T-helper 1 cell treated with Interleukin-12 subunit alpha and Interleukin-12 subunit beta and Interleukin-4 antibody, amounts not matched to agents 30 μg/mL and 1 μg/mL, for 36 hours (primary cell): ENCODE measurements around the gene B3GNT8.
"Not testable (repeated sequence)": the region's sequence is repeated elsewhere in the genome, so short reads cannot be mapped to it uniquely, and the experiment has no call there.

Experiments used
- H3K27ac Mint-ChIP-seq: one replicate; pipeline ENCODE4 v1.8.0; 2021; ENCODE audit warnings: mild to moderate bottlenecking, mixed read lengths
- H3K27me3 Mint-ChIP-seq: one replicate; pipeline ENCODE4 v1.8.0; 2021; ENCODE audit warnings: low read depth, mixed read lengths
- H3K36me3 Mint-ChIP-seq: one replicate; pipeline ENCODE4 v1.8.0; 2021; ENCODE audit warnings: low read depth, mixed read lengths
- H3K4me1 Mint-ChIP-seq: one replicate; pipeline ENCODE4 v1.8.0; 2021; ENCODE audit warnings: low read depth, mixed read lengths
- H3K4me3 Mint-ChIP-seq: one replicate; pipeline ENCODE4 v1.8.0; 2021; ENCODE audit warnings: mild to moderate bottlenecking, moderate library complexity, mixed read lengths
- H3K9me3 Mint-ChIP-seq: one replicate; pipeline ENCODE4 v1.8.0; 2021; ENCODE audit warnings: mixed read lengths

B3GNT8 gene, protein sequence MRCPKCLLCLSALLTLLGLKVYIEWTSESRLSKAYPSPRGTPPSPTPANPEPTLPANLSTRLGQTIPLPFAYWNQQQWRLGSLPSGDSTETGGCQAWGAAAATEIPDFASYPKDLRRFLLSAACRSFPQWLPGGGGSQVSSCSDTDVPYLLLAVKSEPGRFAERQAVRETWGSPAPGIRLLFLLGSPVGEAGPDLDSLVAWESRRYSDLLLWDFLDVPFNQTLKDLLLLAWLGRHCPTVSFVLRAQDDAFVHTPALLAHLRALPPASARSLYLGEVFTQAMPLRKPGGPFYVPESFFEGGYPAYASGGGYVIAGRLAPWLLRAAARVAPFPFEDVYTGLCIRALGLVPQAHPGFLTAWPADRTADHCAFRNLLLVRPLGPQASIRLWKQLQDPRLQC

DNA sequence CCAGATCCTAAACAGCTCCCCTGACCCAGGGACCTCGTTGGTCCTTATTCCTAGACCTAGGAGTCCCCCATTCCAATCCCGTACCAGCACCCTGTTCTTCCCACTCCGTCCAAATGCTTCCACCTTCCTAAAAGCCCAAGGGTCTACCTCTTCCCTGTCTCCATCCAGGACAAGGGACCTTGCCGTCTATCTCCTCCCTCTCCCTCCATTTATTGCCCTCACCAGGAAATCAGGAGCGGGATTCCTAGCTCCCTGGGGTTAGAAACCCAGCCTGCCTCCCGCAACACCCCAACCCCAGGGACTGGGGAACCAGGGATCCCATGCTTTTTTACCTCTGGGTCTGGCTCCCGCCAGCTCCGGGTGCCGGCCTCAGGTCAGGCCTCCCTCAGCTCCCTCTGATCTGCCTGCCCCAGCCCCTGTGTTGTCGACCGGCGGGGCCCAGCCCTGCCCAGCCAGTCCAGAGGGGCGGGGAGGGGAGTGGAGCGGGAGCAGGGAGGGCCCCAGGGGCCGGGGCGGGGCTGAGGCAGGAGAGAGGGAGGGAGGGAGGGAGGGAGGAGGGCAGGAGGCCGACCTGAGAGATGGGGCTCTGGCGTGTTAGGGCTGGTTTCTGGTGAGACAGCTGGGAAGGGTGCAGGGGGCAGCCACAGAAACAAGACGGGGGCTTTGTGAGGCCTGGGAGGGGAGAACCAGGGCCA is at the start of gene B3GNT8:
B3GNT8 (minus strand) TSS at position 423 of the 695 bp plus-strand sequence. CDS start 596 bp downstream, outside the sequence.
- Mint-ChIP-seq H3K9me3 (no peaks in the 10 kb centered on the region), H3K27ac (peak within 1 kb of the TSS; percentile 91), H3K4me1 (peaks cover 13% of the 10 kb centered on the region), H3K4me3 (peak within 1 kb of the TSS; percentile 88), H3K36me3 (peaks cover 8% of the 10 kb centered on the region), H3K27me3 (no peaks in the 10 kb centered on the region)

DNA sequence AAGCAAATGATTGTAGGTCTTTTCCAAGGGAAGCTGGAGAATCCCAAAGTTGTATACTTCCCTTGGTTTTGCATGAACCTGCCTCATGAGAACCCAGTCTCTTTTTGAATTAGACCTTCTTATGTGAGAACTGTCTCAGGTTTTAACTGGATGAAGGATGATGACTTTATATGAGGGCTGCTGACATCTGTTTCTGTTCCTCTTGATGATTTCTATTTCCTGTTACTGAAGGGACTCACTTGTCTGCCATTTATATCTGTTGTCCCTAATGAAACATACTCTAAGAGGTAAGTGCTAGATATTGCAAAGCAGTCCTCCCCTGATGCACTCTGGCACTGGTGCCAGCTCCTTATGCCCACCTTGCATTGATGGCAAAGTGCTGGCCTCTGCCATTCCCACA is 49.4 kb upstream of the B3GNT8 start:
- H3K36me3 Mint-ChIP-seq: no peaks in the 10 kb centered on the region
- H3K4me1 Mint-ChIP-seq: no peaks in the 10 kb centered on the region
- no peak overlapping the region for H3K4me3 Mint-ChIP-seq
- H3K27ac Mint-ChIP-seq: no peak overlapping the region
- no peaks in the 10 kb centered on the region for H3K9me3 Mint-ChIP-seq
- peaks cover 26% of the 10 kb centered on the region for H3K27me3 Mint-ChIP-seq

DNA sequence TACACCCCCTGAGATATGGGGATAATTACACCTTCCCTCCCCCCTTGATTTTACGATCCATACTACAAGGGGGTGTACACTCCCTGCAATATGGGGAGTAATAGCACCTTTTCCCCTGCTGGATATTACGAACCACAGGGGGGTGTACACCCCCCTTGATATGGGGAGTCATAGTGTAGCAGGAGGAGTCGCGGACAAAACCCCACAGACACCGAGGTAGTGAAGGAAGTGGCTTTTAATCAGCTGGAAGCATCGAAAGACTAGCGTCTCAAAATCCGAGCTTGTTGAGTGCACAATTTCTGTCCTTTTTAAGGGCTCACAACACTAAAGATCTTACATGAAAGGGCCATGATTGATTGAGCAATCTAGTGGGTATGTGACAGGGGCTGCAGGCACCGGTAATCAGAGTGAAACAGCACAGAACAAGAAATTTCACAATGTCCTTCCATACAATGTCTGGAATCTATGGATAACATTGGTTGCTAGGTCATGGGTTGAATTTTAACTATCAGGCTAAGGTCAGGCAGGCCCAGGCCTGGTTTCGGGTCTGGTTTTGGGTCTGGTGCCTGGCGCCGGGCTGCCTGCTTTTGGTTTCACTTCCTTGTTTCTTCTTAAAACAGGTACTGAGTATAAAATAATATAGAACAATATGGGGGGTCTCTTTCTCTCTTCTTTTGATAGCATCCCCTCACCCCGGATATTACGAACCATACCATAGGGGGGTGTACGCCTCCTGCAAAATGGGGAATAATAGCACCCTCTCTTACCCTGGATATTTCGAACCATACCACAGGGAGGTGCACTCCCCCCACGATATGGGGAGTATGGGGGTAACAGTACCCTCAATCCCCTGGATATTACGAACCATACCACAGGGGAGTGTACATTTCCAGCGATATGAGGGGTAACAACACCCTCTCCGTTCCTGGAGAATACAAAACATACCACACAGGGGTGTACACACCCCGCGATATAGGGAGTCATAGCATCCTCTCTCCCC is 36.4 kb upstream of the B3GNT8 start:
- Mint-ChIP-seq H3K27ac (peak overlapping the region; percentile 83), H3K4me1 (peaks cover 17% of the 10 kb centered on the region), H3K27me3 (peaks cover 38% of the 10 kb centered on the region), H3K4me3 (peak overlapping the region; percentile 19)
- H3K36me3 Mint-ChIP-seq, H3K9me3 Mint-ChIP-seq: not testable (repeated sequence)

DNA sequence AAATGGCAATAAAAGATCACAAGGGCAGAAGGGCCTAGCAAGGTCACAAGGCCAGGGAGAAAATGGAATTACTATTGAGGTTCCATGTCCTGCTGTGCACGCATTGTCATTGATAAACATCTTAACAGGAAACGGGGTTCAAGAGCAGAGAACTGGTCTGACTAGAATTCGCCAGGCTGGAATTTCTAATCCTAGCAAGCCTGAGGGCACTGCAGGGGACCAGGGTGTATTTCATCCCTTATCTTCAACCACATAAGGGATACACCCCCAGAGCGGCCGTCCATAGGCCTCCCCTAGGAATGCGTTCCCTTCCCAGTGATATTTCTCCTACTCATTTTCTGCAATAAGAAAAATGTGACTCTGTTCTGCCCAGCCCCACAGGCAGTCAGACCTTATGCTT is 35.3 kb upstream of the B3GNT8 start:
- no peaks in the 10 kb centered on the region for H3K9me3 Mint-ChIP-seq
- no peak overlapping the region for H3K27ac Mint-ChIP-seq
- H3K4me3 Mint-ChIP-seq: no peak overlapping the region
- H3K36me3 Mint-ChIP-seq: no peaks in the 10 kb centered on the region
- peaks cover 28% of the 10 kb centered on the region for H3K4me1 Mint-ChIP-seq
- peaks cover 34% of the 10 kb centered on the region for H3K27me3 Mint-ChIP-seq

DNA sequence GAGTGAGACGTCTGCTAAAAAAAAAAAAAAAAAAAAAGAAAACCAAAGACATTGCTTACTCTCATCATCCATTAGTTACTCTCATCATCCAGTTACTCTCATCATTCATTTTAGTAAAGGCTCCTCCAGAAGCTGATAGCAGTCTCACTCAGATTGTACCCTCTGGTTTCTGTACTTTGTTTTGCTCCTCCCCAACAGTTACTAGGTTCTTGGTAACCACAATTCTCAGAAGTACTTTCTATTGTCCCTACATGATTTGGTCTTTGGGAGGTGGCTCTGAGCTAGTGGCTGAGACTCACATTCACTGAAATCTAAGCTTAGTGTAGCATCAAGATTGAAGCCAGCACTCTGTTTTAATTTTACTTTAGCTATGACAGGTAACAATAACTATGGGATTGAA is 30.1 kb upstream of the B3GNT8 start:
- no peak overlapping the region for H3K4me3 Mint-ChIP-seq
- H3K36me3 Mint-ChIP-seq: no peaks in the 10 kb centered on the region
- peaks cover 13% of the 10 kb centered on the region for H3K27me3 Mint-ChIP-seq
- H3K4me1 Mint-ChIP-seq: peaks cover 31% of the 10 kb centered on the region
- no peaks in the 10 kb centered on the region for H3K9me3 Mint-ChIP-seq
- peak overlapping the region; percentile 18 for H3K27ac Mint-ChIP-seq

DNA sequence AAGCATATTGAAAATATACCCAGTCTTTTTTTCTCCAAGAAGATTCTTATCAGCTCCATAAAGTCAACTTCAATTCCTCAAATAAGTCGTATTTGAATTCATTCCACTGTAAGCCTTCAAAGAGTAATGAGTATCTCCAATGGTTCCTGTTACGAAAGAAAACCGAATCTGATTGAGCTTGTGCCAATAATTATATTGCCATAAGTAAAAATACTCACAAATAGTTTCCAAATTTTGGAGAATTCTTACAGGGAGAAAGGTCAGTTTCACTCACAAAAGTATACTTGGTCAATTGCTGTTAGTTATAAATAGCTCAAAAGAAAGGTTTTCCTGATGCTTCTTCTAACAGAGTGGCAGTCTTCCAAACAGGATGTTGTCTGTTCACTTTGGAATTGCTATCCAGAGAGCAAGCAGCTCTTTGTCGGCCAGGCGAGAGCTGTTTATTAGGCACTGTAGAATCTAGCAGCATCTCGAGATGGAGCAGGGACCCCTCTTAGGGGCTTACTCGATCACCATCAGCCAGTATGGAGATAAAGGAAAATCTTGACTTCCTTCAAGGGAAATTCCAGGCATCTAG is 29.3 kb upstream of the B3GNT8 start:
- Mint-ChIP-seq H3K4me1 (peaks cover 31% of the 10 kb centered on the region), H3K27ac (peak overlapping the region; percentile 36), H3K36me3 (no peaks in the 10 kb centered on the region), H3K4me3 (no peak overlapping the region), H3K9me3 (no peaks in the 10 kb centered on the region), H3K27me3 (peaks cover 13% of the 10 kb centered on the region)

DNA sequence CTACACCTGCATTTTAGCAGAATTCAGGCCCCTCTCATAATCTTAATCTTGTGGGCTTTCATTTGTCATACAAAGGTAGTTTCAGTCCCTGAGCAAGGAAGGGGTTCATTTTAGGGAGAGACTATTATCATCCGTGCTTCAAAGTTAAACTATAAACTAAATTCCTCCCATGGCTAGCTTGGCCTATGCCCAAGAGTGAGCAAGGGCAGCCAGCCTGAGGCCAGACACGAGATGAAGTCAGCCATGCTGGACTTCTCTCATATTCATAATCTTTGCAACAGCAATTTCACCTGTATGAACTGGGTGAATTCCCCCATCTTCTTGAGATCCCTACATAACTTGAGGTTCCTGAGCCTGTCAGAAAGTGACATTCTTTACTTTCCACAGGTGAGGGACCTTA is 28.8 kb upstream of the B3GNT8 start:
- H3K4me3 Mint-ChIP-seq: no peak overlapping the region
- H3K27ac Mint-ChIP-seq: no peak overlapping the region
- H3K9me3 Mint-ChIP-seq: no peaks in the 10 kb centered on the region

DNA sequence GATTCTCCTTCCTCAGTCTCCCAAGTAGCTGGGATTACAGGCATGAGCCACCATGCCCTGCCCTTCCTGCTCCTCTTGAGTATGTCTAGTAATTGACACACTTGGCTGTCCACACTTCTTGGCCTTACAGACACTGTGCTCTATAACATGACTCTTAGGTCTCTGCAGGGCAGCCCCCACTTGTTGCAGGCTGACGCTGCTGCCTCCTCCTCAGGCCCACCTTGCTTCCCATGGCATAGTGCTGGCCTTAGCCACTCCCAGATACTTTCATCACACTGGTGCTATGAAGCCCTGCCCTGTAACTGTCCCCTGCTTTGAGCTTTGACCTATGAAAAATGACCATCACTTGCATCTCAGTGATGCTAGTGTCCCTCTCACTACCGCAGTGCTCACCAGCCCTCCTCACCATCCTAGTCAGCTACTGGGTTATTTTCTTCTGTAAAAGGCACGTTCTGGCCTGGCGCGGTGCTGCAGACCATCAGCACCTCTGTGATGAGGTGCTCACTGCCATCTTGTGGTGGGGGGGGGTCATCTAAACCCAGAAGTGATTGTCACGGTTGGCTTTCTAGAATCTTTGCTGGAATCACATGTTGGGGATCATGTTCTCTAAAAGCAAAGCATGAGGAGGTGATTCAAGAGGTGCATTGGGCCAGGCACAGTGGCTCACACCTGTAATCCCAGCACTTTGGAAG is 25.6 kb upstream of the B3GNT8 start:
- Mint-ChIP-seq H3K27ac (no peak overlapping the region), H3K27me3 (peaks cover 5% of the 10 kb centered on the region), H3K4me1 (peaks cover 27% of the 10 kb centered on the region)

More for the DNA sequence above, 28.8 kb upstream of the B3GNT8 start:
- Mint-ChIP-seq H3K27me3 (peaks cover 13% of the 10 kb centered on the region), H3K4me1 (peaks cover 31% of the 10 kb centered on the region), H3K36me3 (no peaks in the 10 kb centered on the region)

DNA sequence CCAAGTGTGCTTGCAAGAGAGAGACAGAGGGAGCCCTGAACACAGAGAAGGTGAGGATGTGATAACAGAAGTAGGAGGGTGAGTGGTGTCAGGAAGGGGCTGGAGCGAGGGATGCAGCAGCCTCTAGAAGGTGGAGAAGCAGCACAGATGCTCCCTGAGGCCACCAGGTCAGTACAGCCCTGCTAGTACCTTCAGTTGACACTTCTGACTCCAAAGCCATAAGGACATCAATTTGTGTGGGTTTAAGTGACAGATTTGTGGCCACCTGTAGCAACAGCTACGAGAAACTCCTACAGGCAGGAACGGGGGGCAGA is 22.6 kb upstream of the B3GNT8 start:
- Mint-ChIP-seq H3K36me3 (no peaks in the 10 kb centered on the region), H3K27ac (no peak overlapping the region), H3K4me1 (peaks cover 14% of the 10 kb centered on the region), H3K9me3 (no peaks in the 10 kb centered on the region), H3K4me3 (no peak overlapping the region), H3K27me3 (peaks cover 9% of the 10 kb centered on the region)

More for the DNA sequence above, 25.6 kb upstream of the B3GNT8 start:
- Mint-ChIP-seq H3K4me3 (no peak overlapping the region), H3K36me3 (no peaks in the 10 kb centered on the region), H3K9me3 (no peaks in the 10 kb centered on the region)

DNA sequence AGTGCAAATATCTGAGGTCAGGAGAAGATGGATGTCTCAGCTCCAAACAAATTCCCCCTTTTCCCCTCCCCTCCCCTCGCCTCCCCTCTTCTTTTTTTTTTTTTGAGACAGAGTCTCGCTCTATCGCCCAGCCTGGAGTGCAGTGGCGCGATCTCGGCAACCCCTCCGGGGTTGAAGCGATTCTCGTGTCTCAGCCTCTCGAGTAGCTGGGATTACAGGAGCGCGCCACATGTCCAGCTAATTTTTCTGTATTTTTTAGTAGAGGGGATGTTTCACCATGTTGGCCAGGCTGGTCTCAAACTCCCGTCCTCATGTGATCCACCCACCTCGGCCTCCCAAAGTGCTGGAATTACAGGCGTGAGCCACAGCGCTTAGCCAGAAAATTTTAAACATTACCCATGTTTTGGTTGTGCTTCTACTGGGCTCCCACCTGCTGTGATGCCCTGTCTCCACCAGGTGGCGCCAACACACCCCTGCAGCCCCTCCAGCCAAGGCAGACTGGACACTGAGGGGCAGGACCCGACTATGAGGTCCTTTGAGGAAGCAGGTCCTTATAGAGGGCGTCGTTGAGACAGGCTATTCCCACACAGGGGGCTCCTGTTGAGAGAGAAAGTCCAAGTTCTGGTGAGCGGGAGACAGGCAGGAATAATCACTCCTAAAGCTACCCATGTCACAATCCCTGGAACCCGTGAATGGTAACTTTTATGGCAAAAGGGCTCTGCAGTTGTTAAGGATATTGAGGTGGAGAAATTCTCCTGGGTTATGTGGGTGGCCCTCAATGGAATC is 22.1 kb upstream of the B3GNT8 start:
- H3K4me3 Mint-ChIP-seq: peak overlapping the region; percentile 74
- no peaks in the 10 kb centered on the region for H3K9me3 Mint-ChIP-seq
- H3K36me3 Mint-ChIP-seq: no peaks in the 10 kb centered on the region
- peaks cover 11% of the 10 kb centered on the region for H3K4me1 Mint-ChIP-seq
- peaks cover 9% of the 10 kb centered on the region for H3K27me3 Mint-ChIP-seq
- peak overlapping the region; percentile 64 for H3K27ac Mint-ChIP-seq

DNA sequence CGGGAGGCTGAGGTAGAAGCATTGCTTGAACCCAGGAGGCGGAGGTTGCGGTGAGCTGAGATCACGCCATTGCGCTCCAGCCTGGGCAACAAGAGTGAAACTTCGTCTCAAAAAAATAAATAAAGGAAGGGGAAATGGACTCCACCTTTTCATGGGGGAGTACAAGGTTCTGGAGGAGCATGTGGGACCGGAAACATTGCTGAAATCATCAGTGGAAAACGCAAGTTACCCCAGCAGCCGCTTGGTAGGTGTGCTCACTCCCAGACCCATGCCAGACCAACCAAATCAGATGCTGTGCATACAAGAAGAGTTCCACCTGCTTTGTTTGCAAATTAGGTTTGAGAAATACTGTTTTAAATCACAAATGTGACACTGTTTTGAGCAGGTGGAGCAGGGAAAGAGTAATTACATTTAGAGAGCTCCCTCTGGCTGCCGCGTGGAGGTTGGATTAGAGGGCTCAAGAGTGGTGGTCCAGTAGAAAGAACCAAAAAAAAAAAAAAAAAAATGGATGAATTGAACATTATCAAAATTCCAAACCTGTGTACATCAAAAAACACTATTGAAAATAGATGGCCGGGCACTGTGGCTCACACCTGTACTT is 20.7 kb upstream of the B3GNT8 start:
- no peaks in the 10 kb centered on the region for H3K9me3 Mint-ChIP-seq
- peaks cover 4% of the 10 kb centered on the region for H3K4me1 Mint-ChIP-seq
- H3K36me3 Mint-ChIP-seq: no peaks in the 10 kb centered on the region
- peaks cover 15% of the 10 kb centered on the region for H3K27me3 Mint-ChIP-seq
- peak overlapping the region; percentile 28 for H3K4me3 Mint-ChIP-seq
- H3K27ac Mint-ChIP-seq: no peak overlapping the region

DNA sequence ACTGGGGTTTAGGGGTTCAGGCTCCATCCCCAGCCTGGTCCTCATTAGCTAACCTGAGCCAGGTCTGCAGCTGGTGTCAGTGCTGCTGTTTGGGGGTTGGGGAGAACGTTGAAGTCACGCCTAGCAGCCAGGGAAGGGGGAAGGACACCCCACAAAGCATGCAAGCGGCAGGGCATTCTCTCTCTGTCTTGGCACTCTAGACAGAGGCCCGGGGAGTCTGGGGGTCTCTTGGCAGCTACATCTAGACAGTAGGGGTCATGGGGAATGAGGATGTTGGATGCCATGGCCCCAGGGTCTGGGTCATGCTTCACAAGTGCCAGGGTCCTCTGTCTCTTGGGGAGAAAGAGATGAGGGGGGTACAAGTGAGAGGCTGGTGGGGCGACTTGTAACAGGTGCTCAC is 18.4 kb upstream of the B3GNT8 start:
- peaks cover 4% of the 10 kb centered on the region for H3K4me1 Mint-ChIP-seq
- no peaks in the 10 kb centered on the region for H3K9me3 Mint-ChIP-seq
- no peaks in the 10 kb centered on the region for H3K36me3 Mint-ChIP-seq
- H3K27me3 Mint-ChIP-seq: peaks cover 15% of the 10 kb centered on the region
- H3K27ac Mint-ChIP-seq: no peak overlapping the region
- no peak overlapping the region for H3K4me3 Mint-ChIP-seq
